T-helper 1 cell (primary cell): ENCODE results near the gene MYZAP.
A peak's percentile ranks its signal among the peaks of the same experiment; 100 is the strongest.

Source experiments
- DNase-seq, 5 donors: peaks; one replicate each; pipeline ENCODE4 v3.0.0-alpha.2; 2012 to 2020

MYZAP gene

GRCh38 chr15:57563416-57563815 is 28.3 kb upstream of the MYZAP start:
- DNase-seq: no peak

GRCh38 chr15:57565311-57565710 is 26.4 kb upstream of the MYZAP start:
- DNase-seq: peak in 4 of 5 donors; percentile 20 to 35 (median 21)

- no peak for DNase-seq
Observed at GRCh38 chr15:57566834-57567233, 24.9 kb upstream of the MYZAP start.

- no peak for DNase-seq
Observed at GRCh38 chr15:57567891-57568290, 23.8 kb upstream of the MYZAP start.

- DNase-seq: no peak
Observed at GRCh38 chr15:57568299-57568698, 23.4 kb upstream of the MYZAP start.

- DNase-seq: no peak
Observed at GRCh38 chr15:57570340-57570739, 21.4 kb upstream of the MYZAP start.

GRCh38 chr15:57570994-57571393 is 20.7 kb upstream of the MYZAP start:
- DNase-seq: no peak

- no peak for DNase-seq
Observed at GRCh38 chr15:57571725-57572124, 20.0 kb upstream of the MYZAP start.

GRCh38 chr15:57572468-57572867 is 19.2 kb upstream of the MYZAP start:
- no peak for DNase-seq

GRCh38 chr15:57573151-57573550 is 18.6 kb upstream of the MYZAP start:
- no peak for DNase-seq

GRCh38 chr15:57575363-57575762 is 16.3 kb upstream of the MYZAP start:
- DNase-seq: no peak

GRCh38 chr15:57578288-57578900 is 13.3 kb upstream of the MYZAP start:
- no peak for DNase-seq

- DNase-seq: no peak
Observed at GRCh38 chr15:57580428-57580827, 11.3 kb upstream of the MYZAP start.

GRCh38 chr15:57580866-57581265 is 10.8 kb upstream of the MYZAP start:
- DNase-seq: no peak

GRCh38 chr15:57582090-57582489 is 9.6 kb upstream of the MYZAP start:
- DNase-seq: no peak

GRCh38 chr15:57583282-57583681 is 8.4 kb upstream of the MYZAP start:
- DNase-seq: no peak

- DNase-seq: no peak
Observed at GRCh38 chr15:57583720-57584119, 8.0 kb upstream of the MYZAP start.

- peak in 1 of 5 donors; percentile 44 for DNase-seq
Observed at GRCh38 chr15:57586661-57587424, 4.9 kb upstream of the MYZAP start.

GRCh38 chr15:57589281-57589680 is 2.4 kb upstream of the MYZAP start:
- DNase-seq: no peak

GRCh38 chr15:57589754-57590153 is 1.9 kb upstream of the MYZAP start:
- no peak for DNase-seq

GRCh38 chr15:57591237-57591821 is 375 bp upstream of the MYZAP start:
- no peak for DNase-seq

GRCh38 chr15:57592426-57592825 is 722 bp downstream of the MYZAP start:
- DNase-seq: no peak

GRCh38 chr15:57592836-57593420 is 1.2 kb downstream of the MYZAP start:
- DNase-seq: no peak

- no peak for DNase-seq
Observed at GRCh38 chr15:57594479-57594878, 2.8 kb downstream of the MYZAP start.
